ENCODE results near the gene SLC16A3. TPM values are rescaled to one million over a fixed set of nuclear protein-coding genes. Genes with fewer than 3 reads are reported as not detected.
A peak's percentile ranks its signal among the peaks of the same experiment; 100 is the strongest.

SLC16A3 gene
- total RNA-seq, 2 donors from 2014 or later = 5.0 to 69.2 TPM

- no peak for DNase-seq (ENCODE audit: low spot score)
- no peak for TF ChIP-seq POLR2AphosphoS5 (IDR thresholded peaks at IDR 0.05)
- TF ChIP-seq POLR2A (IDR thresholded peaks at IDR 0.05) = no peak
- TF ChIP-seq CTCF (IDR thresholded peaks at IDR 0.05) = no peak
- WGBS = 85% methylated on average over 12 of the region's 12 CpGs
- Histone ChIP-seq H3K4me1 (replicated peaks) (peaks cover 9% of the 10 kb centered on the region), H3K4me3 (no peak overlapping the region), H3K36me3 (no peaks in the 10 kb centered on the region), H3K9me3 (no peaks in the 10 kb centered on the region), H3K27ac (peak overlapping the region; percentile 1 to 33), H3K27me3 (replicated peaks; ENCODE audit: insufficient read depth) (no peaks in the 10 kb centered on the region)
- intact Hi-C loops (cut with DNase I) = no loop called here
These were observed 12.9 kb upstream of the SLC16A3 start for GRCh38 chr17:82215972-82216300.

GRCh38 chr17:82216301-82217119 is 12.3 kb upstream of the SLC16A3 start:
- intact Hi-C loops (cut with DNase I) = no loop called here
- Histone ChIP-seq H3K27ac (peak overlapping the region; percentile 1 to 33), H3K4me3 (no peak overlapping the region), H3K4me1 (replicated peaks) (peaks cover 8% of the 10 kb centered on the region), H3K9me3 (no peaks in the 10 kb centered on the region), H3K36me3 (no peaks in the 10 kb centered on the region), H3K27me3 (replicated peaks; ENCODE audit: insufficient read depth) (no peaks in the 10 kb centered on the region)
- WGBS = 46% methylated on average over 15 of the region's 17 CpGs
- TF ChIP-seq CTCF (IDR thresholded peaks at IDR 0.05) (no peak), POLR2AphosphoS5 (IDR thresholded peaks at IDR 0.05) (peak; percentile 40), POLR2A (IDR thresholded peaks at IDR 0.05) (peak; percentile 63)
- DNase-seq (ENCODE audit: low spot score) = peak; percentile 63

GRCh38 chr17:82217120-82217529 is 11.7 kb upstream of the SLC16A3 start:
- Histone ChIP-seq H3K4me1 (replicated peaks) (peaks cover 4% of the 10 kb centered on the region), H3K36me3 (no peaks in the 10 kb centered on the region), H3K4me3 (no peak overlapping the region), H3K27ac (peak overlapping the region; percentile 1 to 33), H3K9me3 (no peaks in the 10 kb centered on the region), H3K27me3 (replicated peaks; ENCODE audit: insufficient read depth) (no peaks in the 10 kb centered on the region)
- DNase-seq (ENCODE audit: low spot score) = no peak
- intact Hi-C loops (cut with DNase I) = no loop called here
- WGBS = 79% methylated on average over 12 of the region's 12 CpGs
- TF ChIP-seq POLR2AphosphoS5 (IDR thresholded peaks at IDR 0.05) (no peak), CTCF (IDR thresholded peaks at IDR 0.05) (no peak), POLR2A (IDR thresholded peaks at IDR 0.05) (no peak)

DNA sequence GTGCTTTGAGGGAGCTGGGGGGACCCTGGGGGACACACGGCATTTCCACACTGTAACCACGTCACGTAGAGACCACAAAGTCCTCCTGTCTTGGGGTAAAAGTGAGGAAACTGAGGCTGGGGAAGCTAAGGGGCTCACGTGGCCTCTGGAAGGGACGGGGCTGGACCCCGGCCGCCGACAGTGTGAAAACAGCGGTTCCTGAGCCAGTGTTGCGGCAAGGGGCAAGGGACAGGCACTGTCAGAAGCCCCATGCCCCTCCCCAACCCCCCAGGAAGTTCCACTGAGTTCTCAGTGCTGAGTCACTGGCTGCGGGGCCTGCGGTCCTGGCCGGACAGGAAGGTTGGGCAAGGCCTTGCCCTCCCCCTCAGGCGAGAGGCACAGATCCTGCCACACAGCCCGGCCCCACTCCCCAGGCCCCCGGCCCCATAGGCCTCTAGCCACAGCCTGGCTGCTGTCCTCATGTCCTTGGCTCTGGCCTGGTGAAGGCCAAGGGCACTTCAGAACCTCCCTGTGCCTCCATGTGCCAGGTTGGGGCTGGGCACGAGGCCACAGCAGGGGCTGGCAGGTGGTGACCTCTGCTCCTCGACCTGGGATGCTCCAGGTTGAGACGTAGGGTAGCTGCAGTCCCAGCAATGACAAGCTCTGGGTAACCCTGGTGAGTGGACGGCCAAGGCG is 11.2 kb upstream of the SLC16A3 start:
- DNase-seq (ENCODE audit: low spot score) = no peak
- WGBS = 75% methylated on average over 21 of the region's 21 CpGs
- intact Hi-C loops (cut with DNase I) = no loop called here
- H3K9me3 ChIP-seq = no peaks in the 10 kb centered on the region
- peaks cover 4% of the 10 kb centered on the region for H3K4me1 ChIP-seq (replicated peaks)
- TF ChIP-seq POLR2AphosphoS5 (IDR thresholded peaks at IDR 0.05) (no peak), CTCF (IDR thresholded peaks at IDR 0.05) (no peak), POLR2A (IDR thresholded peaks at IDR 0.05) (no peak)
- H3K27ac ChIP-seq = peak overlapping the region in 1 of 2 donors; percentile 33
- H3K4me3 ChIP-seq = no peak overlapping the region
- H3K36me3 ChIP-seq = no peaks in the 10 kb centered on the region
- no peaks in the 10 kb centered on the region for H3K27me3 ChIP-seq (replicated peaks; ENCODE audit: insufficient read depth)

Data from prostate gland (tissue), 2 donors.